NCI-H1092 treated with DMSO at 0.1 percent for 48 hours (cell line): ENCODE data around the gene NEK5.
"Not testable (repeated sequence)": the region's sequence is repeated elsewhere in the genome, so short reads cannot be mapped to it uniquely, and the experiment has no call there.

Source experiments
- DNase-seq: peaks from one replicate; lab custom pipeline; 2025; lab: John Stamatoyannopoulos, UW

NEK5 gene

GRCh38 chr13:52067237-52067636 lies 61.6 kb downstream of the NEK5 start:
- no peak for DNase-seq

- DNase-seq = no peak
Measured at GRCh38 chr13:52061587-52061986, 67.3 kb downstream of the NEK5 start.

GRCh38 chr13:52061064-52061463 lies 67.8 kb downstream of the NEK5 start:
- DNase-seq = not testable (repeated sequence)

- no peak for DNase-seq
Measured at GRCh38 chr13:52053460-52053859, 75.4 kb downstream of the NEK5 start.

- no peak for DNase-seq
Measured at GRCh38 chr13:52051400-52051799, 77.5 kb downstream of the NEK5 start.

- no peak for DNase-seq
Measured at GRCh38 chr13:52048516-52048915, 80.4 kb downstream of the NEK5 start.

GRCh38 chr13:52047463-52047862 lies 81.4 kb downstream of the NEK5 start:
- no peak for DNase-seq

GRCh38 chr13:52043675-52044074 lies 85.2 kb downstream of the NEK5 start:
- no peak for DNase-seq

GRCh38 chr13:52036037-52036436 lies 92.8 kb downstream of the NEK5 start:
- no peak for DNase-seq

- no peak for DNase-seq
Measured at GRCh38 chr13:52034616-52035226, 94.2 kb downstream of the NEK5 start.

GRCh38 chr13:52033039-52033438 lies 95.8 kb downstream of the NEK5 start:
- DNase-seq = no peak

GRCh38 chr13:52030401-52030800 lies 98.5 kb downstream of the NEK5 start:
- DNase-seq = not testable (repeated sequence)

GRCh38 chr13:52029569-52029968 lies 99.3 kb downstream of the NEK5 start:
- DNase-seq = no peak

- no peak for DNase-seq
Measured at GRCh38 chr13:52027832-52028231, 101.0 kb downstream of the NEK5 start.

- no peak for DNase-seq
Measured at GRCh38 chr13:52026246-52026626, 102.6 kb downstream of the NEK5 start.

- no peak for DNase-seq
Measured at GRCh38 chr13:52025475-52026245, 103.2 kb downstream of the NEK5 start.

- DNase-seq = no peak
Measured at GRCh38 chr13:52024481-52024880, 104.4 kb downstream of the NEK5 start, which contains the start of gene UTP14C. UTP14C (plus strand) TSS chr13:52024691; CDS start chr13:52028805, 4,114 bp downstream.

GRCh38 chr13:52022356-52022755 lies 106.5 kb downstream of the NEK5 start:
- DNase-seq = no peak

- DNase-seq = no peak
Measured at GRCh38 chr13:52020191-52020590, 108.7 kb downstream of the NEK5 start.

- DNase-seq = no peak
Measured at GRCh38 chr13:52016296-52016695, 112.6 kb downstream of the NEK5 start.

GRCh38 chr13:52012512-52012836 lies 116.4 kb downstream of the NEK5 start:
- DNase-seq = no peak

- peak; percentile 95 for DNase-seq
Measured at GRCh38 chr13:52011632-52012511, 117.0 kb downstream of the NEK5 start, which contains the start of gene ALG11. ALG11 (plus strand) TSS chr13:52012398; CDS start chr13:52012419, 21 bp downstream.
